ENCODE data around the gene NUSAP1. TPM values are rescaled to one million over a fixed set of nuclear protein-coding genes. Genes with fewer than 3 reads are reported as not detected.

Gene NUSAP1
- total and polyA plus RNA-seq, 10 of the 15 experiments (the other 5 are each of a cell fraction or from before 2014, with no cell fraction given), result 158 to 315 (median 229) TPM

- TF ChIP-seq ZBTB40 (IDR thresholded peaks at IDR 0.05; ENCODE audit: borderline replicate concordance), result no peak
- no peak for TF ChIP-seq BCL11A (IDR thresholded peaks at IDR 0.05; ENCODE audit: low read depth, low read length)
- no peak for TF ChIP-seq ZBTB11 (CRISPR knock-in tag; IDR thresholded peaks at IDR 0.05)
- no peak for TF ChIP-seq NRF1 (conservative IDR thresholded peaks at IDR 0.05; ENCODE audit: low read depth, low read length)
- no peak for TF ChIP-seq NR2C1 (IDR thresholded peaks at IDR 0.05)
- no peak for TF ChIP-seq USF1 (IDR thresholded peaks at IDR 0.05; ENCODE audit: borderline replicate concordance, extremely low read length, insufficient read depth, low read depth, low read length)
- no peak for TF ChIP-seq PRDM15 (CRISPR knock-in tag; IDR thresholded peaks at IDR 0.05)
- no peak for TF ChIP-seq YBX1 (IDR thresholded peaks at IDR 0.05)
- TF ChIP-seq ZZZ3 (IDR thresholded peaks at IDR 0.05; ENCODE audit: control insufficient read depth, insufficient read length, low read depth), result no peak
- TF ChIP-seq EED (IDR thresholded peaks at IDR 0.05; ENCODE audit: low read depth), result peak; percentile 72; the same call in 1 of the 2 replicates
- no peak for TF ChIP-seq CUX1 (IDR thresholded peaks at IDR 0.05; ENCODE audit: insufficient replicate concordance, low read depth, low read length)
- no peak for TF ChIP-seq POLR2AphosphoS2 (IDR thresholded peaks at IDR 0.05; ENCODE audit: low read depth, low read length)
Observed at GRCh38 chr15:41331833-41332193, 868 bp upstream of the NUSAP1 start (continued).

Measured in GM12878 (cell line).